Measurements from ENCODE around the gene SOX15.

DNA sequence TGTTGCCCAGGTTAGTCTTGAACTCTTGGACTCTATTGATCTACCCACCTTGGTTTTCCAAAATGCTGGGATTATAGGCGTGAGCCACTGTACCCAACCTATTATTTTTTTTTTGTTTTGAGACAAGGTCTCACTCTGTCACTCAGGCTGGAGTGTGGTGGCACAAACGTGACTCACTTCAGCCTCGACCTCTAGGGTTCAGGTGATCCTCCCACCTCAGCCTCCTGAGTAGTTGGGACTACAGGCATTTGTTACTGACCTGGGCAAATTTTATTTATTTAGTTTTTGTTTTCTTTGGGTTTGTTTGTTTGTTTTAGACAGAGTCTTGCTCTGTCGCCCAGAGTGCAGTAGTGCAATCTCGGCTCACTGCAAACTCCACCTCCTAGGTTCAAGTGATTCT is 33.8 kb upstream of the SOX15 start:
- TF ChIP-seq NBN (conservative IDR thresholded peaks at IDR 0.05) = no peak
- TF ChIP-seq POLR2AphosphoS5 (IDR thresholded peaks at IDR 0.05; ENCODE audit: low read depth, low read length) = no peak
- TF ChIP-seq, protein P1, sequence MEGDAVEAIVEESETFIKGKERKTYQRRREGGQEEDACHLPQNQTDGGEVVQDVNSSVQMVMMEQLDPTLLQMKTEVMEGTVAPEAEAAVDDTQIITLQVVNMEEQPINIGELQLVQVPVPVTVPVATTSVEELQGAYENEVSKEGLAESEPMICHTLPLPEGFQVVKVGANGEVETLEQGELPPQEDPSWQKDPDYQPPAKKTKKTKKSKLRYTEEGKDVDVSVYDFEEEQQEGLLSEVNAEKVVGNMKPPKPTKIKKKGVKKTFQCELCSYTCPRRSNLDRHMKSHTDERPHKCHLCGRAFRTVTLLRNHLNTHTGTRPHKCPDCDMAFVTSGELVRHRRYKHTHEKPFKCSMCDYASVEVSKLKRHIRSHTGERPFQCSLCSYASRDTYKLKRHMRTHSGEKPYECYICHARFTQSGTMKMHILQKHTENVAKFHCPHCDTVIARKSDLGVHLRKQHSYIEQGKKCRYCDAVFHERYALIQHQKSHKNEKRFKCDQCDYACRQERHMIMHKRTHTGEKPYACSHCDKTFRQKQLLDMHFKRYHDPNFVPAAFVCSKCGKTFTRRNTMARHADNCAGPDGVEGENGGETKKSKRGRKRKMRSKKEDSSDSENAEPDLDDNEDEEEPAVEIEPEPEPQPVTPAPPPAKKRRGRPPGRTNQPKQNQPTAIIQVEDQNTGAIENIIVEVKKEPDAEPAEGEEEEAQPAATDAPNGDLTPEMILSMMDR (CRISPR knock-in tag; IDR thresholded peaks at IDR 0.05) = no peak

Measured in HepG2 (cell line).